KMS-11 (cell line): Measurements from ENCODE around the gene ACAD9.
"Not testable (repeated sequence)": the region's sequence is repeated elsewhere in the genome, so short reads cannot be mapped to it uniquely, and the experiment has no call there.

Source experiments
- H2AFZ ChIP-seq: fragments of 200-600 bp; sonication (generic); 2 replicates; pipeline ENCODE4 v1.6.1; 2016; ENCODE audit warnings: antibody characterized with exemption, mixed run types, low read depth
- H3K27ac ChIP-seq: fragments of 200-600 bp; sonication (generic); 2 replicates; pipeline ENCODE4 v1.6.1; 2016; ENCODE audit warnings: mild to moderate bottlenecking, mixed run types
- H3K27me3 ChIP-seq: fragments of 200-600 bp; sonication (generic); 2 replicates; pipeline ENCODE4 v1.6.1; 2017; ENCODE audit warnings: mild to moderate bottlenecking, low read depth, mixed run types, moderate library complexity; ENCODE audit not compliant: insufficient read depth
- H3K36me3 ChIP-seq: fragments of 200-600 bp; sonication (generic); 2 replicates; pipeline ENCODE4 v1.6.1; 2017; ENCODE audit warnings: mild to moderate bottlenecking, mixed run types; ENCODE audit not compliant: insufficient read depth
- H3K4me1 ChIP-seq: fragments of 200-600 bp; sonication (generic); 2 replicates; pipeline ENCODE4 v1.6.1; 2016; ENCODE audit warnings: mild to moderate bottlenecking, low read depth, mixed run types; ENCODE audit not compliant: poor library complexity, severe bottlenecking
- H3K4me2 ChIP-seq: fragments of 200-600 bp; sonication (generic); 2 replicates; pipeline ENCODE4 v1.7.0; 2016; ENCODE audit warnings: mild to moderate bottlenecking, mixed run types
- H3K4me3 ChIP-seq: fragments of 200-600 bp; sonication (generic); IDR thresholded peaks from 2 replicates; pipeline ENCODE4 v1.6.1; 2017; ENCODE audit warnings: low read depth, low read length, mixed read lengths; ENCODE audit not compliant: insufficient read depth
- H3K79me2 ChIP-seq: fragments of 200-600 bp; sonication (generic); 2 replicates; pipeline ENCODE4 v1.6.1; 2016; ENCODE audit warnings: low read depth, mixed run types; ENCODE audit not compliant: insufficient read depth
- H3K9ac ChIP-seq: fragments of 200-600 bp; sonication (generic); 2 replicates; pipeline ENCODE4 v1.6.1; 2016; ENCODE audit warnings: mild to moderate bottlenecking, mixed run types
- H4K20me1 ChIP-seq: fragments of 200-600 bp; sonication (generic); 2 replicates; pipeline ENCODE4 v1.6.1; 2016; ENCODE audit warnings: mild to moderate bottlenecking, mixed run types; ENCODE audit not compliant: insufficient read depth
- TF ChIP-seq, protein P1 (sequence below): fragments of 200-600 bp; sonication (generic); conservative IDR thresholded peaks from 2 replicates; pipeline ENCODE4 v1.6.1; 2017; ENCODE audit warnings: low read depth, mild to moderate bottlenecking, antibody characterized with exemption, low read length, moderate library complexity, mixed read lengths

The ACAD9 gene

DNA sequence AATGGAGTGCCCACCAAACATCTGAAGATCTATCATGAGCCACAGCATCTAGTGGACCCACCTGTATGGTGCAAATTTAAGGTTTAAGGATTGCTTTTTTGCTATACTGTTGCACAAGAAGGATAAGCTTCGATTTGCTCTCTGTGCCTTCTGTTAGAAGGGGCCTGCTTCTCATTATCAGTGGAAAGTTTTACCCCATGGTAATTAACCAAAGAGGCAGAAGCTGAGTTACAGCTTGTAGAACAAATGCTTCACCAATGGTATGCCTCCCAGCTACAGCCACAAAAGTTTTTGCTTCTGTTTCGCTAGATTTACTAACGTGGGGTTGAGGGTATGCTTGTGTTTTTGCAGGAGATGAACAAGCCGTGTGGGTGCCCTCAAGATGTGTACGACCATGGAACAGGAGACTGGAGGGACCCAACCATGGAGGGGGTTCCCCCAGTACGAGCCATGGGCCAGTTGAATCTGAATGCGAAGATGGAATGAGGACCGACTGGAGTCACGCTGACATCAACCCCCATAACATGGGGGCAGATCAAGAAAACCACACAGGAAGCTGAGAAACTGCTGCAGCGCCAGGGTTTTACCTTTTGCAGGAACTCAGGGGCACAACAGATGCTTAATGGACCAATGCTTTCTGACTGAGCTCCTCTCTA is 43.5 kb downstream of the ACAD9 start:
- H3K27me3 ChIP-seq = no peaks in the 10 kb centered on the region
- H3K36me3 ChIP-seq = no peaks in the 10 kb centered on the region
- H3K79me2 ChIP-seq = no peaks in the 10 kb centered on the region
- TF ChIP-seq, protein P1, sequence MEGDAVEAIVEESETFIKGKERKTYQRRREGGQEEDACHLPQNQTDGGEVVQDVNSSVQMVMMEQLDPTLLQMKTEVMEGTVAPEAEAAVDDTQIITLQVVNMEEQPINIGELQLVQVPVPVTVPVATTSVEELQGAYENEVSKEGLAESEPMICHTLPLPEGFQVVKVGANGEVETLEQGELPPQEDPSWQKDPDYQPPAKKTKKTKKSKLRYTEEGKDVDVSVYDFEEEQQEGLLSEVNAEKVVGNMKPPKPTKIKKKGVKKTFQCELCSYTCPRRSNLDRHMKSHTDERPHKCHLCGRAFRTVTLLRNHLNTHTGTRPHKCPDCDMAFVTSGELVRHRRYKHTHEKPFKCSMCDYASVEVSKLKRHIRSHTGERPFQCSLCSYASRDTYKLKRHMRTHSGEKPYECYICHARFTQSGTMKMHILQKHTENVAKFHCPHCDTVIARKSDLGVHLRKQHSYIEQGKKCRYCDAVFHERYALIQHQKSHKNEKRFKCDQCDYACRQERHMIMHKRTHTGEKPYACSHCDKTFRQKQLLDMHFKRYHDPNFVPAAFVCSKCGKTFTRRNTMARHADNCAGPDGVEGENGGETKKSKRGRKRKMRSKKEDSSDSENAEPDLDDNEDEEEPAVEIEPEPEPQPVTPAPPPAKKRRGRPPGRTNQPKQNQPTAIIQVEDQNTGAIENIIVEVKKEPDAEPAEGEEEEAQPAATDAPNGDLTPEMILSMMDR = no peak
- H3K4me2 ChIP-seq = no peak overlapping the region
- H3K4me1 ChIP-seq = no peaks in the 10 kb centered on the region
- no peak overlapping the region for H3K4me3 ChIP-seq
- no peak overlapping the region for H3K9ac ChIP-seq
- no peak overlapping the region for H2AFZ ChIP-seq
- H3K27ac ChIP-seq = no peak overlapping the region
- H4K20me1 ChIP-seq = no peaks in the 10 kb centered on the region

DNA sequence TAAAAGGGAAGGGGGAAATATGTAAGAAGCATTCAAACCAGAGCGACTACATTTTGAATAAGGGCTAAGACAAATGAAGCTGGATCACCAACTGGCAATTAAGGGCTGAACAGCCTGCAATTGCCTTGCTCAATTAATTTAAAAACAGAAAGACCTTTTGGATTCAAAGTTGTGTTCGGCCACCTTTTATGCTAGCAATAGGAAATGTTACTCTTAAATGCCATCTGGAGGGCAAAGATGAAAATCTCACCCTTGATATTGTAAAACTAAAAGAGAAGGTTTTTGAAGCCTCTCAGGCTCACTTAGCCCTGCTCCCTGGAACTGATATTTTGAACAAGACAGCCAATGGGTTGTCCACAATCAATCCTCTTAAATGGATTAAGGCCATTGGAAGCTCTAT is 44.2 kb downstream of the ACAD9 start:
- H3K9ac ChIP-seq = no peak overlapping the region
- no peak overlapping the region for H3K27ac ChIP-seq
- TF ChIP-seq, protein P1 = no peak
- no peaks in the 10 kb centered on the region for H3K27me3 ChIP-seq
- H3K4me3 ChIP-seq = no peak overlapping the region
- no peaks in the 10 kb centered on the region for H3K36me3 ChIP-seq
- no peak overlapping the region for H3K4me2 ChIP-seq
- no peaks in the 10 kb centered on the region for H4K20me1 ChIP-seq
- H3K79me2 ChIP-seq = no peaks in the 10 kb centered on the region
- no peak overlapping the region for H2AFZ ChIP-seq
- H3K4me1 ChIP-seq = no peaks in the 10 kb centered on the region

DNA sequence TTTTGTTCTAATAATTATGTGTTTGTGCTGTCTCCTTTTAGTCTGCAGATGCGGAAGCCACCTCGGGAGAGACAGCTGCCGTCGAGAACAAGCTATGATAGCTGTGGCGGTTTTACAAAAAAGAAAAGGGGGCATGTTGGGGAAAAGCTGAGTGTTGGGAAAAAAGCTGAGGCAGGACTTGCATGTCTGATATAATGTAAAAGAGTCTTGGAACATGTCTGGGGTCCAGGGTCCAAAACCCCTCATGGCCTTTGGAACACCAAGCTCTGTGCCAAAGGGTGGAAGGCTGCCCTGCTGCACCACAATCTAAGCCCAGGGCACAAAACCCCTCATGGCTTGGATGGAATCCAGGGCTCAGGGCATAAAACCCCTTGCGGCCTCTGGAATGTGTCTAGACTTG is 44.6 kb downstream of the ACAD9 start:
- H3K36me3 ChIP-seq, H4K20me1 ChIP-seq, H3K27ac ChIP-seq, H3K4me3 ChIP-seq, H3K9ac ChIP-seq, H3K79me2 ChIP-seq, H3K4me1 ChIP-seq, H3K27me3 ChIP-seq, H3K4me2 ChIP-seq, H2AFZ ChIP-seq: not testable (repeated sequence)

DNA sequence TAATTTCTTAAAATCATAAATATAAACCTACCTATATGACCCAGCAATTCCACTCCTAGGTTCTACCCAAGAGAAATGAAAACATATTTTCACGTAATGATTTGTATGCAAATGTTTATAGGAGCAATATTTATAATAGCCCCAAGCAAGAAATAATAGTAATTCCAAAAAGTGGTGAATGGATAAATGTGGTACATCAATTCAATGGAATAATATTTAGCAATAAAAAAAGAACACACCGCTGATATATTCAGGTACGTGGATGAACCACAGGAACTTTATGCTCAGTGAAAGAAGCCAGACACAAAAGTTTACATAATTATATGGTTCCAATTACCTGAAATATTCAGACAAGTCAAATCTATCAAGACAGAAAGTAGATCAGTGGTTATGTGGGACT is 49.9 kb downstream of the ACAD9 start:
- Histone ChIP-seq H3K4me2 (no peak overlapping the region), H3K4me1 (no peaks in the 10 kb centered on the region), H4K20me1 (no peaks in the 10 kb centered on the region), H3K36me3 (no peaks in the 10 kb centered on the region), H2AFZ (no peak overlapping the region), H3K9ac (no peak overlapping the region), H3K27me3 (no peaks in the 10 kb centered on the region), H3K4me3 (no peak overlapping the region), H3K79me2 (no peaks in the 10 kb centered on the region), H3K27ac (no peak overlapping the region)
- TF ChIP-seq, protein P1 = no peak

DNA sequence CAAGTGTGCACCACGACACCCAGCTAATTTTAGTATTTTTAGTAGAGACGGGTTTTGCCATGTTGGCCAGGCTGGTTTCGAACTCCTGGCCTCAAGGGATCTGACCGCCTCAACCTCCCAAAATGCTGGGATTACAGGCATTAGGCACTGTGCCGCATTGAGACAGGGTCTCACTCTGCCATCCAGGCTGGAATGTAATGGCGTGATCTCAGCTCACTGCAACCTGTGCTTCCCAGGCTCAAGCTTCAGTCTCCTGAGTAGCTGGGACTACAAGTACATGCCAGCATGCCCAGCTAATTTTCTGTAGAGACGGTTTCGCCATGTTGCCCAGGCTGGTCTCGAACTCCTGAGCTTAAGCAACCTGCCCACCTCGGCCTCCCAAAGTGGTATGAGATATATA is 51.6 kb downstream of the ACAD9 start:
- no peak overlapping the region for H3K4me2 ChIP-seq

More for the DNA sequence above, 51.6 kb downstream of the ACAD9 start:
- Histone ChIP-seq H4K20me1 (no peaks in the 10 kb centered on the region), H3K9ac (no peak overlapping the region), H3K4me1 (no peaks in the 10 kb centered on the region), H3K27me3 (no peaks in the 10 kb centered on the region), H2AFZ (no peak overlapping the region), H3K36me3 (no peaks in the 10 kb centered on the region), H3K4me3 (no peak overlapping the region), H3K27ac (no peak overlapping the region), H3K79me2 (no peaks in the 10 kb centered on the region)
- TF ChIP-seq, protein P1 = no peak
